Progenitor cell of endocrine pancreas (in vitro differentiated cells): ENCODE data around the gene DEDD2. TPM values are rescaled to one million over a fixed set of nuclear protein-coding genes. Genes with fewer than 3 reads are reported as not detected.

Experiments used
- DNase-seq: peaks from one replicate; pipeline ENCODE4 v3.0.0; 2021; ENCODE audit warnings: low spot score; ENCODE audit not compliant: unreplicated experiment
- H3K27ac Mint-ChIP-seq: 2 replicates; pipeline ENCODE4 v1.8.0; 2021; ENCODE audit warnings: mild to moderate bottlenecking, moderate library complexity, mixed read lengths
- H3K27me3 Mint-ChIP-seq: 2 replicates; pipeline ENCODE4 v1.8.0; 2021; ENCODE audit warnings: mixed read lengths
- H3K36me3 Mint-ChIP-seq: 2 replicates; pipeline ENCODE4 v1.8.0; 2022; ENCODE audit warnings: mixed read lengths; ENCODE audit not compliant: insufficient read depth
- H3K4me1 Mint-ChIP-seq: 2 replicates; pipeline ENCODE4 v1.8.0; 2021; ENCODE audit warnings: low read depth, mixed read lengths
- H3K4me3 Mint-ChIP-seq: 2 replicates; pipeline ENCODE4 v1.8.0; 2021; ENCODE audit warnings: low read depth, mild to moderate bottlenecking, moderate library complexity, mixed read lengths
- H3K9me3 Mint-ChIP-seq: 2 replicates; pipeline ENCODE4 v1.8.0; 2021; ENCODE audit warnings: low read depth, mixed read lengths
- CTCF ChIP-seq: fragments of 200-600 bp; sonication (generic); IDR thresholded peaks from one replicate; pipeline ENCODE4 v1.5.0; 2021; ENCODE audit warnings: antibody characterized with exemption, mild to moderate bottlenecking; ENCODE audit not compliant: unreplicated experiment
- total RNA-seq: library from RNA; stranded (reverse); gene quantifications from 2 replicates; pipeline ENCODE4 v1.2.1, GENCODE V29; 2021

DEDD2 gene
- total RNA-seq, 1 donor from 2014 or later = 38.3 TPM

GRCh38 chr19:42189133-42189532, 28.3 kb downstream of the DEDD2 start:
- no peaks in the 10 kb centered on the region for H3K9me3 Mint-ChIP-seq
- H3K4me1 Mint-ChIP-seq = no peaks in the 10 kb centered on the region
- H3K27me3 Mint-ChIP-seq = peaks cover 53% of the 10 kb centered on the region
- no peak overlapping the region for H3K27ac Mint-ChIP-seq
- no peak for TF ChIP-seq CTCF
- DNase-seq = no peak
- no peak overlapping the region for H3K4me3 Mint-ChIP-seq
- H3K36me3 Mint-ChIP-seq = no peaks in the 10 kb centered on the region

- TF ChIP-seq CTCF = no peak
- H3K27ac Mint-ChIP-seq = no peak overlapping the region
- no peak overlapping the region for H3K4me3 Mint-ChIP-seq
- no peaks in the 10 kb centered on the region for H3K4me1 Mint-ChIP-seq
- no peak for DNase-seq
- peaks cover 54% of the 10 kb centered on the region for H3K27me3 Mint-ChIP-seq
- H3K36me3 Mint-ChIP-seq = no peaks in the 10 kb centered on the region
- no peaks in the 10 kb centered on the region for H3K9me3 Mint-ChIP-seq
These were observed 28.8 kb downstream of the DEDD2 start for GRCh38 chr19:42188665-42189064.

- H3K27me3 Mint-ChIP-seq = peaks cover 54% of the 10 kb centered on the region
- H3K36me3 Mint-ChIP-seq = no peaks in the 10 kb centered on the region
- no peak for TF ChIP-seq CTCF
- H3K27ac Mint-ChIP-seq = no peak overlapping the region
- no peaks in the 10 kb centered on the region for H3K4me1 Mint-ChIP-seq
- H3K9me3 Mint-ChIP-seq = no peaks in the 10 kb centered on the region
- no peak for DNase-seq
- H3K4me3 Mint-ChIP-seq = no peak overlapping the region
These were observed 32.2 kb downstream of the DEDD2 start for GRCh38 chr19:42185277-42185676.

- Mint-ChIP-seq H3K4me1 (no peaks in the 10 kb centered on the region), H3K4me3 (no peak overlapping the region), H3K9me3 (no peaks in the 10 kb centered on the region), H3K27me3 (peaks cover 47% of the 10 kb centered on the region), H3K27ac (no peak overlapping the region), H3K36me3 (no peaks in the 10 kb centered on the region)
- peak; percentile 90 for TF ChIP-seq CTCF
- peak; percentile 80 for DNase-seq
These were observed 33.0 kb downstream of the DEDD2 start for GRCh38 chr19:42184401-42184861.

- H3K27me3 Mint-ChIP-seq = peaks cover 45% of the 10 kb centered on the region
- H3K27ac Mint-ChIP-seq = no peak overlapping the region
- H3K9me3 Mint-ChIP-seq = no peaks in the 10 kb centered on the region
- H3K4me3 Mint-ChIP-seq = no peak overlapping the region
- H3K4me1 Mint-ChIP-seq = peaks cover 5% of the 10 kb centered on the region
- H3K36me3 Mint-ChIP-seq = no peaks in the 10 kb centered on the region
- peak; percentile 50 for TF ChIP-seq CTCF
- DNase-seq = no peak
These were observed 38.4 kb downstream of the DEDD2 start for GRCh38 chr19:42178791-42179674.
